AG04449 (cell line): ENCODE measurements around the gene FAM174A.

Experiments
- CTCF ChIA-PET: fragments of 350-600 bp; formaldehyde crosslinking; extraction: SDS; loops from one replicate; lab custom pipeline; 2021; ENCODE audit warnings: antibody characterized with exemption; lab: Yijun Ruan, JAX
- POLR2A ChIA-PET: fragments of 400-600, 350-600 bp; formaldehyde crosslinking; extraction: SDS; loops from one replicate; lab custom pipeline; 2020; ENCODE audit warnings: antibody characterized with exemption, inconsistent platforms; lab: Yijun Ruan, JAX
- DNase-seq: peaks from one replicate; pipeline ENCODE4 v3.0.0-alpha.2; 2010; ENCODE audit warnings: low read depth, low spot score
- H3K4me3 ChIP-seq: 2 replicates; pipeline ENCODE4 v1.5.1; 2011; ENCODE audit warnings: low read depth, mild to moderate bottlenecking, control low read depth, low read length
- TF ChIP-seq, protein P1 (sequence below): IDR thresholded peaks from one replicate; pipeline ENCODE4 v1.5.1; 2011; ENCODE audit warnings: mild to moderate bottlenecking, moderate library complexity, low read length, control low read depth, inconsistent platforms; ENCODE audit not compliant: insufficient read depth; ENCODE audit errors: missing control alignments

FAM174A gene

DNA sequence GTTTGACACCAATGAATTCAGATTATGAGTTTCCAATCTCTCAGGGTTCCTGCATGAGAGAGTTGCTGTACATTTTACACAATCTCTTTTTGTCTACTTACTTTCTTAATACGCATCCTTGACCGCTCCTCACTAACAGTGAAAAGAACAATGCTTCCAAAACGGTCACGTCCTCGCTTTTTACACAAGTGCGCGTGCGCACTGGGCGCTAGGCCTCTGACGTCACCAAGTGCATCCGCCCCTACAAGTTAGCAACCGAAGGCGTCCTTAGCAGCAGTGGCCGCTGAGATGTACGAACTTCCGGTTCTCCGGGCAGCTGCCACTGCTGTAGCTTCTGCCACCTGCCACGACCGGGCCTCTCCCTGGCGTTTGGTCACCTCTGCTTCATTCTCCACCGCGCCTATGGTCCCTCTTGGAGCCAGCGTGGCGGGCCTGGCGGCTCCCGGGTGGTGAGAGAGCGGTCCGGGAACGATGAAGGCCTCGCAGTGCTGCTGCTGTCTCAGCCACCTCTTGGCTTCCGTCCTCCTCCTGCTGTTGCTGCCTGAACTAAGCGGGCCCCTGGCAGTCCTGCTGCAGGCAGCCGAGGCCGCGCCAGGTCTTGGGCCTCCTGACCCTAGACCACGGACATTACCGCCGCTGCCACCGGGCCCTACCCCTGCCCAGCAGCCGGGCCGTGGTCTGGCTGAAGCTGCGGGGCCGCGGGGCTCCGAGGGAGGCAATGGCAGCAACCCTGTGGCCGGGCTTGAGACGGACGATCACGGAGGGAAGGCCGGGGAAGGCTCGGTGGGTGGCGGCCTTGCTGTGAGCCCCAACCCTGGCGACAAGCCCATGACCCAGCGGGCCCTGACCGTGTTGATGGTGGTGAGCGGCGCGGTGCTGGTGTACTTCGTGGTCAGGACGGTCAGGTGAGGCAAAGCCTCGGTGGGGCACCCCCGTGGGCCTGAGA, at the start of gene FAM174A:
TSS of gene FAM174A (plus strand) at position 315 of the 946 bp plus-strand sequence. CDS start at position 472, 157 bp downstream.
- POLR2A ChIA-PET = interaction anchor here (1.0 to 1.7 kb wide), 2 partner anchors 18 to 60 kb away, joined by 3 to 5 read pairs; no protein-coding TSS in a partner anchor
- TF ChIP-seq, protein P1, sequence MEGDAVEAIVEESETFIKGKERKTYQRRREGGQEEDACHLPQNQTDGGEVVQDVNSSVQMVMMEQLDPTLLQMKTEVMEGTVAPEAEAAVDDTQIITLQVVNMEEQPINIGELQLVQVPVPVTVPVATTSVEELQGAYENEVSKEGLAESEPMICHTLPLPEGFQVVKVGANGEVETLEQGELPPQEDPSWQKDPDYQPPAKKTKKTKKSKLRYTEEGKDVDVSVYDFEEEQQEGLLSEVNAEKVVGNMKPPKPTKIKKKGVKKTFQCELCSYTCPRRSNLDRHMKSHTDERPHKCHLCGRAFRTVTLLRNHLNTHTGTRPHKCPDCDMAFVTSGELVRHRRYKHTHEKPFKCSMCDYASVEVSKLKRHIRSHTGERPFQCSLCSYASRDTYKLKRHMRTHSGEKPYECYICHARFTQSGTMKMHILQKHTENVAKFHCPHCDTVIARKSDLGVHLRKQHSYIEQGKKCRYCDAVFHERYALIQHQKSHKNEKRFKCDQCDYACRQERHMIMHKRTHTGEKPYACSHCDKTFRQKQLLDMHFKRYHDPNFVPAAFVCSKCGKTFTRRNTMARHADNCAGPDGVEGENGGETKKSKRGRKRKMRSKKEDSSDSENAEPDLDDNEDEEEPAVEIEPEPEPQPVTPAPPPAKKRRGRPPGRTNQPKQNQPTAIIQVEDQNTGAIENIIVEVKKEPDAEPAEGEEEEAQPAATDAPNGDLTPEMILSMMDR = no peak

DNA sequence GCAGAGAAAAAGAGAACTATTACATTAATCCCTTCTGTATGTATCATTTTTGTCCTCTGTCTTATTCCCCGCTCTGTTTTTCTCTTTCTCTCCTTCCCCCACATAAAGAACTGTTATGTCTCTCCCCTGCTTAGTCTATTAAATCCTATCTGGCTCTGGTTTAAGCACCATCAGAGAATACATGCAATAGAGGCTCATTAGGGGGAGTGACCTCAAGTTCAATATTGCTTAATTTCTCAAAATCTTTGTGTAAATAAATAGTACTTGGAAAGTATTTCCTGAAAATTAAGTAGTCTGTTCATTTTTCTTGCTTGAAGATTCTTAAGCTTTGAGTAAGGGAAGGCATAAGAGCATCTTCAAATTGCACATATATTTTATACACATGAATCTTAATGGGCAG, 41.2 kb upstream of the FAM174A start:
- no peak overlapping the region for H3K4me3 ChIP-seq
- ChIA-PET POLR2A (no interaction called here), CTCF (no interaction called here)
- DNase-seq = no peak
- TF ChIP-seq, protein P1 = no peak

More for the DNA sequence above, at the start of gene FAM174A:
- peak within 1 kb of the TSS; percentile 86 for H3K4me3 ChIP-seq
- DNase-seq = peak; percentile 72
- CTCF ChIA-PET = no interaction called here

DNA sequence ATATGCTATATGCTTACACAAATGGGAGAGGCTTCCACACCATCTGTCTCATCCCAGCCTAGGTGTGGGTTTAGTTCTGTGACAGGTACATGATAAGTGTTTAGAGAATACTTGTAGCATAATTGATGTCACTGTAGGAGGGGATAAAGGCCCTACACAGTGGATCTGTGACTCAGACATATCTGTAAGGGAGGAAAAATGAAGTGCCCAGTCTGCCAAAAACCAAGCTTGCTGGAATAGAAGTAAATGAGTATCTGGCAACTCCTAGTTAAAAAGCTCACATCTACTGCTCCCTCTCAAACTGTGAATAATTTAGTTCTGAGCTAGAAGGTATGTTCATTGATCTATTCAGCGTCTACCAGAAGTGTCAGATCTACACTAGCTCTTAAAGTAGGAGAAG, 38.9 kb upstream of the FAM174A start:
- TF ChIP-seq, protein P1 = no peak
- POLR2A ChIA-PET = no interaction called here
- H3K4me3 ChIP-seq = no peak overlapping the region
- CTCF ChIA-PET = no interaction called here
- DNase-seq = no peak

DNA sequence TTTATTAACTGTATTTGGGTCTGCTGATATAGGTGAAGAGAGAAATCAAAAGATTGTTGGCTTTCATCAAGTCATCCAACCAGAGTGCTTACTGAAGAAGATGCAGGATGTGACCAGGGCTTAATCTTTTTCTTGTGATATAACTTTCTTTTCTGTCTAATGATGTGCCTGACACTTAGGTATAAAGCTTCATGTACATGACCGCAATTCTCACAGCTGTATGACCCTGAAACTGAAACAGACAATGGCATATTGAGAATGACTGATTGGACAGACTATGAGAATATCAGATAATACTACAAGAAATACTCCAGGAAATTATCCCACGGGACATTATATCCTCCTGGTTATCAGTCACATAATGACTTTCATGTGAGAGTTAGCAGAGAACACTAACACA, 32.5 kb upstream of the FAM174A start:
- DNase-seq = no peak
- CTCF ChIA-PET = no interaction called here
- POLR2A ChIA-PET = no interaction called here
- no peak overlapping the region for H3K4me3 ChIP-seq
- TF ChIP-seq, protein P1 = no peak

DNA sequence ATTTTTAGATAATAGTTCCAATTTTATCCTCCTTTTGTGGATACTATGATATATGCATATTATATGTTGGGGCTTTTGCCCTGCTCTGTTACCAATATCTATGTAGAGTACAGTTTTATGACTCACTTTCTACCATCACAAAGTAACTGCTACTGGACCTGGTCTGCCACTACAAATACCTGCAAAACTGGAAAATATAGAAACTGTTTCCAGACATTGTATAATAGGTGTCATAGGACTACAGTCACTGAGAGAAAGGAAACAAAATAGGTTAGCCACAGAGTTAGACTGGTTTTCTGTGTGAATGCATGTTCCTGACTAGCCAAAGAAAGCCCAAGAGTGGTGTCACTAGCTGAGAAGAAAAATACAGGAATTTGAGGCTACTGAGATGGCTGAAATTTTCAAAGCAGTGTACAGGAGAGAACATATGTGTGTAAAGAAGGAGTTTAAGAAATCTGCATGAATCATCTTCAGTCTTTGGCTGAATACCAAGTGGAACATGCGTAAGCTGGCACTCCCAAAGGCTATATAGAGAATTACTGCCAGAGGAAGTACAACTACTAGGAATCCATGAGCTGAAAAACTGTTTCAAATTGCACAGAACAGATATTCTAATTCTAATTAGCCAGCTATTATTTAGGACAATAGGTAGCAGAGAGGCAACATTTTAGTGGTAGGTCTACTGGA, 29.0 kb upstream of the FAM174A start:
- no peak overlapping the region for H3K4me3 ChIP-seq
- DNase-seq = peak; percentile 28
- TF ChIP-seq, protein P1 = no peak
- ChIA-PET POLR2A (no interaction called here), CTCF (no interaction called here)

- TF ChIP-seq, protein P1 = no peak
- POLR2A ChIA-PET = no interaction called here
- CTCF ChIA-PET = no interaction called here
- H3K4me3 ChIP-seq = no peak overlapping the region
- DNase-seq = no peak
Observed at GRCh38 chr5:100516285-100516684, 18.9 kb upstream of the FAM174A start.
